ENCODE measurements around the gene PRR19.
"Not testable (repeated sequence)": the region's sequence is repeated elsewhere in the genome, so short reads cannot be mapped to it uniquely, and the experiment has no call there.

Gene PRR19

DNA sequence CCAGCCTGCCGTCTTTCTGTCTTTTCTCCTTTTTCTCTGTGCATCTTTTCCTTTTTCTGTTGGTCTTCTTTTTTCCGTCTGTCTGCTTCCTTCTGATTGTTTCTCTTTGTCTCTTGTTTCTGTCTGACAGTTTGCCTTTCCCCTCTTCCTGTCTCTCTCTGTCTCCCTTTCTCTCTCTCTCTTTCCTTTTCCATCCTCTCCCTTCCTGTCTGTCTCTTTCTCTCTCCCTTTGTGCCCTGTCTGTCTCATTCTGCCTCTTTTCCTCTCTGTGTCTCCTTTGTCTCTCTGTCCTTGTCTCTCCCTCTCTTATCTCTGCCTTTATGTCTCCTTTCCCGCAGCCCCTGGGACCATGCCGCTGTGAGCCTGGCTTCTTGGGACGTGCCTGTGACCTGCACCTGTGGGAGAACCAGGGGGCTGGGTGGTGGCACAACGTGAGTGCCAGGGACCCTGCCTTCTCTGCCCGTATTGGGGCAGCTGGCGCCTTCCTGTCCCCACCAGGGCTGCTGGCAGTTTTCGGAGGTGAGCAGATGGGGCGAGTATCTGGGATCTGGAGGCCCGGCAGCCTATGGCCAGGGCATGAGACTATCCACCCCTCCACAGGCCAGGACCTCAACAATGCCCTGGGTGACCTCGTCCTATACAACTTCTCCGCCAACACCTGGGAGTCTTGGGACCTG, 32.9 kb downstream of the PRR19 start:
- DNase-seq = no peak

DNA sequence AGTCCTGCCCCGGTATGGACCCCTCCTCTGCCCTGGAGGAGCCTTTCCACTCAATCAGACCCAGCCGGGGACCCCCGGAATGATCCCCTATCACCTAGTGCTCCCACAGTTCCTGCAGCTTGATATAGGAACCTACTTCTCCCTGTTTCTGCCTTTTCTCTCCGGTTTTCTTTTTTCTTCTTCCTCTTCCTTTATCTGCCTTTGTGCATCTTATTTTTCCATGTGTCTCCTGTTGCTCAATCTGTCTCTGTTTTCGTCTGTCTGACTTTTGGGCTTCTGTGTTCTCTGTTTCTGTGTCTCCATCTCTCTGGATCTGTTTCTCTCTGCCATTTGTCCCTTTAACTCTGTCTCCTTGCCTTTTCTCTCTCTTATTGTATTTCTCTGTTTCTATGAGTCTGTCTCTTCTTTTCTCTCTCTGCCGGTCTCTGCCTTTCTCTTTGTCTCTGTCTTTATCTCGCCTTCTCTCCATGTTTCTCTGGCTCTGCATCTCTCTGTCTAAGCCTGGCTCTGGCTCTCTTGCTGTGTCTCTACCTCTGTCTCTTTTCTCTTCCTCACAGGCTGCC, 33.5 kb downstream of the PRR19 start:
- intact Hi-C loops (cut with DNase I) = no loop called here
- DNase-seq = no peak

More for the DNA sequence above, 32.9 kb downstream of the PRR19 start:
- intact Hi-C loops (cut with DNase I) = no loop called here

DNA sequence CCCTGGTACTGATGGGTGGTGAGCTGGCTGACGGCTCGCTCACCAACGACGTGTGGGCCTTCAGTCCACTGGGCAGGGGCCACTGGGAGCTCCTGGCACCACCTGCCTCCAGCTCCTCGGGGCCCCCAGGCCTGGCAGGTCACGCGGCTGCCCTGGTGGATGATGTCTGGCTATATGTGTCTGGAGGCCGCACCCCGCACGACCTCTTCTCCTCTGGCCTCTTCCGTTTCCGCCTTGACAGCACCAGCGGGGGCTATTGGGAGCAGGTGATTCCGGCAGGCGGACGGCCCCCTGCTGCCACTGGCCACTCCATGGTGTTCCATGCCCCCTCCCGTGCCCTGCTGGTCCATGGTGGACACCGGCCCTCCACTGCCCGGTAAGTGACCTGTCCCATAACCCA, 34.0 kb downstream of the PRR19 start:
- DNase-seq = no peak
- intact Hi-C loops (cut with DNase I) = no loop called here

DNA sequence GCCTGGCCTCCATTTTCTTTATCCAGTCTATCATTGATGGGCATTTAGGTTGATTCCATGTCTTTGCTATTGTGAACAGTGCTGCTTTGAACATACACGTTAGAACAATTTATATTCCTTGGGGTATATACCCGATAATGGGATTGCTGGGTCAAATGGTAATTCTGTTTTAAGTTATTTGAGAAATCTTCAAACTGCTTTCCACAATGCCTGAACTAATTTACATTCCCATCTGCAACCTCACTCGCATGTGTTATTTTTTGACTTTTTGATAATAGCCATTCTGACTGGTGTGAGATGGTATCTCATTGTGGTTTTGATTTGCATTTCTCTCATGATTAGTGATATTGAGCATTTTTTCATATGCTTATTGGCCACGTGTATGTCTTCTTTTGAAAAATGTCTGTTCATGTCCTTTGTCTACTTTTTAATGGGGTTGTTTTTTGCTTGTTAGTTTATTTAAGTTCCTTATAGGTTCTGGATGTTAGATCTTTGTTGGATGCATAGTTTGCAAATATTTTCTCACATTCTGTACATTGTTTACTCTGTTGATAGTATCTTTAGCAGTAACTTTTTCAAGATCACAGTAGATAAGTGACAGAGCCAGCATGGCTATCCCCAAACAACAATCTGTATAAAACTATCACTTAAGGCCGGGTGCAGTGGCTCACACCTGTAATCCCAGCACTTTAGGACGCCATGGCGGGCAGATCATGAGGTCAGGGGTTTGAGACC, 37.4 kb downstream of the PRR19 start:
- DNase-seq; intact Hi-C loops (cut with DNase I): not testable (repeated sequence)

DNA sequence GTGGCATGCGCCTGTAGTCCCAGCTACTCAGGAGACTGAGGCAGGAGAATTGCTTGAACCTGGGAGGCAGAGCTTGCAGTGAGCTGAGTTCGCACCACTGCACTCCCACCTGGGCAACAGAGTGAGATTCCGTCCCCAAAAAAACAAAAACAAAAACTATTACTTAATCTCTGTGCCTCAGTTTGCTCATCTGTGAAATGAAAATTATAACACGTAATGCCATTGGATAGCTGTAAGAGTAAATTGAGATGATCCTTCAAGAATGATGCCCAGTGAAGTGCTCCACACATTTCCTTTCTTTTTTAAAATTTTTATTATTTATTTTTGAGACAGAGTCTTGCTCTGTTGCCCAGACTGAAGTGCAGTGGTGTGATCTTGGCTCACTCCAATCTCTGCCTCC, 38.0 kb downstream of the PRR19 start:
- DNase-seq = not testable (repeated sequence)
- intact Hi-C loops (cut with DNase I) = loop anchor here (5.0 kb wide), 1 partner anchor 42 kb away; no protein-coding TSS in a partner anchor

DNA sequence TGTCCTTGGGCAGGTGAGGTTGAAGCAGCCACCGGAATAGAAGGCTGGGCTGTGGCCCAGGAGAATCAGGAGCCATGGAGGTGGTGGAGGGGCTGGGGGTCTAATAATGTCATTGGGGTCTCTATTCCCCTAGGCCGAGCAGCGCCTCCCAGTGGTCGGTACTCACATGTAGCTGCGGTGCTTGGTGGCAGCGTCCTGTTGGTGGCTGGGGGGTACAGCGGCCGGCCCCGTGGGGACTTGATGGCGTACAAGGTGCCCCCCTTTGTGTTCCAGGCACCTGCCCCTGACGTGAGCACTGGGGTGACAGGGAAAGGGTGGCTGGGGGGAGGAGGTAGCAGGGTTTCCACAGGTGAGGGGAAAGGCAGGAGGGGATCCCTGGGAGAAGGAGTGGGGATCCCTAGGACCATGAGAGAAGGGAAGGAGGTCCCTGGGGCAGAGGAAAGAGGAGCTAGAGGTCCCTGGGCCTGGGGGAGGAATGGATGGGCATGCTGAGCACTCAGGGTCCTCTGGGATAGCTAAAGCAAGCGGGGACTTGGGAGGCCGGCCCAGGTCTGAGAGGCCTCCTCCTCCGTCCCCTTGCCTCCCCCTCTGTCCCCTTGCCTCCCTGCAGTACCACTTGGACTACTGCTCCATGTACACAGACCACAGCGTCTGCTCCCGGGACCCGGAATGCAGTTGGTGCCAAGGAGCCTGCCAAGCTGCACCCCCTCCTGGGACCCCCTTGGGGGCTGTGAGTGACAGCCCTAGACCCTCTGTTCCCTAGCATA, 41.6 kb downstream of the PRR19 start:
- DNase-seq = no peak
- intact Hi-C loops (cut with DNase I) = loop anchor here (5.0 kb wide), 1 partner anchor 39 kb away; no protein-coding TSS in a partner anchor

DNA sequence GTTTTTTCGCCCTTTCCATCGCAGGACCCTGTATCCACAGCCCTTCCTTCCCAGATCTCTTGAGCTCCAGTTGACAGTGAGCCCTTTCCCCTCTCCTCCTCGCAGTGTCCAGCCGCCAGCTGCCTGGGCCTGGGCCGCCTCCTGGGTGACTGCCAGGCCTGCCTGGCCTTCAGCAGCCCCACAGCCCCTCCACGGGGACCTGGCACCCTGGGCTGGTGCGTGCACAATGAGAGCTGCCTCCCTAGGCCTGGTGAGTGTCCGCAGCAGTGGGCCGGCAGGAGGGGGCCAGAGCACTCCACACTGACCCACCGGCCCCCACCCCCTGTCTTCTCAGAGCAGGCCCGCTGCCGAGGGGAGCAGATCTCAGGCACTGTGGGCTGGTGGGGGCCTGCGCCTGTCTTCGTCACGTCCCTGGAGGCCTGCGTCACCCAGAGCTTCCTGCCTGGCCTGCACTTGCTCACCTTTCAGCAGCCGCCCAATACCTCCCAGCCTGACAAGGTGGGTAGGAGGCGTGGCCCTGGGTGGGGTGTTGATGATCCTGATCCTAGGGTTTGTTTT, 42.5 kb downstream of the PRR19 start:
- intact Hi-C loops (cut with DNase I) = loop anchor here (5.0 kb wide), 1 partner anchor 38 kb away; no protein-coding TSS in a partner anchor
- DNase-seq = peak in 1 of 10 donors; percentile 70

DNA sequence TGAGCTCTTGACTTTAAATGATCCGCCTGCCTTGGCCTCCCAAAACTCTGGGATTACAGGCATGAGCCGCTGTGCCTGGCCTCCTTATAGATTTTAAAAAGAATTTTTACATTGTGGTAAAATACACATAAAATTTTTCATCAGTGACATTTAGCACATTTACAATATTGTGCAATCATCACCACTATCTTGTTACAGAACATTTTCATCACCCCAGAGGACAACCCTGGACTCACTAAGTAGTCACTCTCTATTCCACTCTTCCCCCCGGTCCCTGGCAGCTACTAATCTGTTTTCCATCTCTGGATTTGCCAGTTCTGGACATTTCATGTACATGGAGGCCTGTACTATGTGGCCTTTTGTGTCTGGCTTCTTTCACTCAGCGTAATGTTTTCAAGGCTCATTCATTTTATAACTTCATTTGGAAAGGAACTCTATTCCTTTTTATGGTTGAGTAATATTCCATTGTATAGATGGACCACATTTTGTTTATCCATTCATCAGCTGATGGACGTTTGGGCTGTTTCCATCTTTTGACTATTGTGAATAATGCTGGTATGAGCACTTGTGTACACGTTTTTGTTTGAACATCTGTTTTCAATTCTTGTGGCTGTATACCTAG, 43.4 kb downstream of the PRR19 start:
- DNase-seq = no peak

DNA sequence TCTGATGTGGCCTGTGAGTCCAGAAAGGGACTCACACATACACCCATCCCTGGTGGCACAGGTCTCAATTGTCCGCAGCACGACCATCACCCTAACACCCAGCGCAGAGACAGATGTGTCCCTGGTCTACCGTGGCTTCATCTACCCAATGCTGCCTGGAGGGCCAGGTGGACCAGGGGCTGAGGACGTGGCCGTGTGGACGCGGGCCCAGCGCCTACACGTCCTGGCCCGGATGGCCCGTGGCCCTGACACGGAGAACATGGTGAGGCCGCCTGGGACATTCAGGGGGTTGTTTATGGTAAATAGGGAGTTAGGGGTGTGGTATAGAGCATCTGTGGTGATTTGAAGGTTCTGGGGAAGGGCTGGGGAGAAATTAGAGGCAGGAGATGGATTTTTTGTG, 46.3 kb downstream of the PRR19 start:
- DNase-seq = peak in 1 of 10 donors; percentile 57
- intact Hi-C loops (cut with DNase I) = no loop called here

More for the DNA sequence above, 43.4 kb downstream of the PRR19 start:
- intact Hi-C loops (cut with DNase I) = no loop called here

DNA sequence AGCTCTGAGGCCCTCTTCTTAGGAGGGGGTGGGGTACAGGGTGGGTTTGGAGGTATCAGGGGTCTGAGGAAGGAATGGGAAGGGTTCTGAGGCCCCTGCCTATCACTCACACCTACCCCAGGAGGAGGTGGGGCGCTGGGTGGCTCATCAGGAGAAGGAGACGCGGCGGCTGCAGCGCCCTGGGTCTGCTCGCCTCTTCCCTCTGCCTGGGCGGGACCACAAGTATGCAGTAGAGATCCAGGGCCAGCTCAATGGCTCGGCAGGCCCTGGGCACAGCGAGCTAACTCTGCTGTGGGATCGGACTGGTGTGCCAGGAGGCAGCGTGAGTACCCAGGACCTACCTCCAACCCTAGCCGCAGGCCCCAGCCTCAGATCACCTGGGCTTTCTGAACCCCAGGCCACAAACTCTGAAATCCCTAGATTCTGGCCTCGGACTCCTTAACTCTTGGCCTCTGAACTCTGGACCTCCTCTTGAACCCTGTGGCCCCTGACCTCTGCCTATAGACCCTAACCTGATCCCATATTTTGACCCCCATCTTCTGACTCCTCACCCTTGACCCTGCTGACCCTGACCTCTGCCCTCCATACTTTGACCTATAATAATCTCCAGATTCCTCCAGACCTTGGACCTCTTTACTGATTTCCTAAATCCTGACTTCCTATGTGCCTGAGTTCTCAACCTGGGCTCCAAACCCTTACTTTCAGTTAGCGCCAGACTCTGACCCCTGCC, 47.6 kb downstream of the PRR19 start:
- peak in 2 of 10 donors; percentile 55 to 71 for DNase-seq
- intact Hi-C loops (cut with DNase I) = no loop called here

DNA sequence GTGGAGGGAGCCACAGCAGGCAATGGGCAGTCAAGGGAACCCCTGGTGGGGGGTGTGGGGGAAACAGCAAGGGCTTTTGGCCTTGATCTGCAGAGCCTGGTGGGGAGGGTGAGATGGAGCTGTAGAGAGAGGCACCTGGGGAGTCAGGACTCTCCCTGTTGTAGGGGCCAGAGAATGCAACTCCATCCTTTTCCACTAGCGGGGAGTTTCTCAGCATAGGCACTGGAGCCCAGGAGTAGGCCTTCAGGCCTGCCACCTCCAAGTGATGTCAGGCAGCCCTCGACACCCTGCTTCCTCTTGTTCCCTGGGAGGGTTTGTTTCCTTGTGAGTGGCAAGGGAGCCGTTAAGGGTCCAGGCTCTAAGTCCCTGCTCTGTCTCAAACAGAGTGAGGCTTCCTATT, 48.5 kb downstream of the PRR19 start:
- DNase-seq = no peak
- intact Hi-C loops (cut with DNase I) = no loop called here

DNA sequence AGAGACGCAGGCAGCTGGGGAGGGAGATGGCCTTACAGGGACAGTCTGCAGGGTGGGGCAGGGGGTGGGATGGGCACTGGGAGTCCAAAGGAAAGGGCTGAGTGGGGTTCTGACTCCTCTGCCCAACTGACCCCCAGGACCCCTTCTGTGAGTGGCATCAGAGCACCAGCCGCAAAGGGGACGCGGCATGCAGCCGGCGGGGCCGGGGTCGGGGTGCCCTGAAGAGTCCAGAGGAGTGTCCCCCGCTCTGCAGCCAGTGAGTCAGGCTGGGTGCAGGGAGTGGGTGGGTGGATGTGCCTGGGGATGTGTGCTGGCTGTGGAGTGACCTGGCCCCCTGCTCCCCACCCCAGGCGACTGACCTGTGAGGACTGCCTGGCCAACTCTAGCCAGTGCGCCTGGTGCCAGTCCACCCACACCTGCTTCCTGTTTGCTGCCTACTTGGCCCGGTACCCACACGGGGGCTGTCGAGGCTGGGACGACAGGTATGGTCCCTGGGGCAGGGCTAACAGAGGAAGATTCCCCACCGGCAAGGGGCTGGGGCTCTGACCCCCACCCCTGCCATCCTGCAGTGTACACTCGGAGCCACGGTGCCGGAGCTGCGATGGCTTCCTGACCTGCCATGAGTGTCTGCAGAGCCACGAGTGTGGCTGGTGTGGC, 49.3 kb downstream of the PRR19 start:
- intact Hi-C loops (cut with DNase I) = no loop called here
- peak in 3 of 10 donors; percentile 76 to 86 (median 80) for DNase-seq

DNA sequence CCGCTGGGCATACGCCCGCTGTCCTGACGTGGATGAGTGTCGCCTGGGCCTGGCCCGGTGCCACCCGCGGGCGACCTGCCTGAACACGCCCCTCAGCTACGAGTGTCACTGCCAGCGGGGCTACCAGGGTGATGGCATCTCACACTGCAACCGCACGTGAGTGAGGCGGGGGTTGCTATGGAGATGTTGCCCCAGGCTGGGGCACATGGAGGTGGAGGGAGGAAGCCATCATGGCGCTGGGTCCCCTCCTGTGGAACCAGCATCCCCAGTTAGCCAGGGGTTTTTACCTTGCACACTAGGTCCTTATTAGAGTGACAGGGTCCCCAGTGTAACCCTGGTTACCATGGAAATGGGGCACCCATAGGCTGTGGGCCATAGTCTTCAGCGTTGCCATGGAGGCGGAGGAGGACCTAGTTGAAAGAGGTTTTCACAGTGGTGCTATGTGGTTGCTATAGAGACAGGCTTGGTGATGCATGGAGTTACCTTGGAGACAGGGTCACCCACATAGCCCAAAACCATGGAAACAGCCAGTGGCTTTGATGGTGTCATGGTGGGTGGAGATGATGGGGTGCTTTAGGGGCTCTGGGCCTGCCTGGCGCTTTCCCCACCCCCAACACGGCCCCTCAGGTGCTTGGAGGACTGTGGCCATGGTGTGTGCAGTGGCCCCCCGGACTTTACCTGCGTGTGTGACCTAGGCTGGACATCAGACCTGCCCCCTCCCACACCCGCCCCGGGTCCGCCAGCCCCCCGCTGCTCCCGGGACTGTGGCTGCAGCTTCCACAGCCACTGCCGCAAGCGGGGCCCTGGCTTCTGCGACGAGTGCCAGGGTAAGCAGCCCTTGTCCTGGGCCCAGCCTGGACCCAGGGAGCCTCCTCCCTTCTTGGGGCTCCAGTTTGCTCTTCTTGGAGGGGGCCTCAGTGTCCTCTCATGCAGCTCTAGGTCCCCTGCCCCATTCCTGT, 50.6 kb downstream of the PRR19 start:
- intact Hi-C loops (cut with DNase I) = no loop called here
- DNase-seq = peak; percentile 29 to 97 (median 74)

DNA sequence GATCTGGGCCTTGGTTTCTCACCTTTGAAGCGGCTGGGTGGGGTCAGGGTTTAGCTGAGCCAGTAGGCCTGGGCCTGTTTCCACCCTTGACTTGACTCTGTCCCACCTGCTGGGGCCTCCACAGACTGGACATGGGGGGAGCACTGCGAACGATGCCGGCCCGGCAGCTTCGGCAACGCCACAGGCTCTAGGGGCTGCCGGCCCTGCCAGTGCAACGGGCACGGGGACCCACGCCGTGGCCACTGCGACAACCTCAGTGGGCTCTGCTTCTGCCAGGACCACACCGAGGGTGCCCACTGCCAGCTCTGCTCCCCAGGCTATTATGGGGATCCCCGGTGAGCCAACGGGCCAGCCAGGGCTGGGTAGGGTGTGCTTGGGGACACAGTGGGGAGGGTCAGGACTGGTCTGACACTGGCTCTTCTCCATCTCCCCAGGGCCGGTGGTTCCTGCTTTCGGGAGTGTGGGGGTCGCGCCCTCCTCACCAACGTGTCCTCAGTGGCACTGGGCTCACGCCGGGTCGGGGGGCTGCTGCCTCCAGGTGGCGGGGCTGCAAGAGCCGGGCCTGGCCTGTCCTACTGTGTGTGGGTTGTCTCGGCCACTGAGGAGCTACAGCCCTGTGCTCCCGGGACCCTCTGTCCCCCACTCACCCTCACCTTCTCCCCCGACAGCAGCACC, 51.5 kb downstream of the PRR19 start:
- intact Hi-C loops (cut with DNase I) = no loop called here
- DNase-seq = peak in 2 of 10 donors; percentile 78 to 83

DNA sequence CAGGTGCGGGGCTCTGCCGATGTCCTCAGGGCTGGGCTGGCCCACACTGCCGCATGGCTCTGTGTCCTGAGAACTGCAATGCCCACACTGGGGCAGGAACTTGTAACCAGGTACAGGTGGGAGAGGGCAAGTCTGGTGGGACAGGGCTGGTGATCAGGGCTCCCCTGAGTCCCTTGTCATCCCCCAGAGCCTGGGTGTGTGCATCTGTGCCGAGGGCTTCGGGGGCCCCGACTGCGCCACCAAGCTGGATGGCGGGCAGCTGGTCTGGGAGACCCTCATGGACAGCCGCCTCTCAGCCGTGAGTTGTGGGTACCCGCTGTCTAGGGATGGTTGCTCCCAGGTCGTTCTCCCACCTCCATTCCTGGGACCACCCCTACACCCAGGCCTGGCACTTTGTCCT, 54.0 kb downstream of the PRR19 start:
- intact Hi-C loops (cut with DNase I) = no loop called here
- peak in 2 of 10 donors; percentile 57 to 78 for DNase-seq

DNA sequence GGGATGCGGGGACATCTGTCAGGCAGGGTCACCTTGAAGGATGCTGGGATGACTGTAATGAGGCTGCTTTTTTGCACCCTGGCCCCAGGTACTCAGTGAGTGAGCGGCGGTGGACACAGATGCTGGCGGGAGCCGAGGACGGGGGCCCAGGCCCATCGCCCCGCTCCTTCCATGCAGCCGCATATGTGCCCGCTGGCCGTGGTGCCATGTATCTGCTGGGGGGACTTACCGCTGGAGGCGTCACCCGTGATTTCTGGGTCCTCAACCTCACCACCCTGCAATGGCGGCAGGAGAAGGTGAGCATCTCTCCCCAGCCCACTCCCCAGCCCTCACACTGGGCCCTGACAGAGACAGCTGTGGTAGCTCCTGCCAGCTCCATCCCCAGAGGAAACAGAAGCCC, 54.8 kb downstream of the PRR19 start:
- peak in 1 of 10 donors; percentile 58 for DNase-seq
- intact Hi-C loops (cut with DNase I) = no loop called here

DNA sequence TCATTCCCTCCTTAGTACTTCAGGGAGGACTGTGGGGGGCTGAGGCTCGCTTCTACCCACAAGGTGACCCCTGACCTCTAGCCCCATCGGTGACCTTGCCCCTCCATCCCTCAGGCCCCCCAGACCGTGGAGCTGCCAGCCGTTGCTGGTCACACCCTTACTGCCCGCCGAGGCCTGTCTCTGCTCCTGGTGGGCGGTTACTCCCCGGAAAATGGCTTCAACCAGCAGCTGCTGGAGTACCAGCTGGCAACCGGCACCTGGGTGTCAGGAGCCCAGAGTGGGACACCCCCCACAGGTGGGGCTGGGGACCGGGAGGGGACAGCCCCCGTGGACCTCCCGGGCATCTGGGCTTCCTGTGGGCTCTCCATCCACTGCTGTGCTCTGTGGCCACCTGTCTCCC, 55.4 kb downstream of the PRR19 start:
- intact Hi-C loops (cut with DNase I) = no loop called here
- peak in 1 of 10 donors; percentile 60 for DNase-seq
